Measurements from ENCODE around the gene NSD2.

- TF ChIP-seq FOXK2 (IDR thresholded peaks at IDR 0.05) (no peak), SP1 (IDR thresholded peaks at IDR 0.05) (no peak), ARNT (IDR thresholded peaks at IDR 0.05) (no peak), TARDBP (IDR thresholded peaks at IDR 0.05) (no peak), FOXM1 (IDR thresholded peaks at IDR 0.05; ENCODE audit: borderline replicate concordance) (no peak), FOXA1 (IDR thresholded peaks at IDR 0.05) (no peak), ZNF384 (IDR thresholded peaks at IDR 0.05) (no peak), BHLHE40 (IDR thresholded peaks at IDR 0.05; ENCODE audit: borderline replicate concordance) (no peak)
- TF ChIP-seq, protein P1, sequence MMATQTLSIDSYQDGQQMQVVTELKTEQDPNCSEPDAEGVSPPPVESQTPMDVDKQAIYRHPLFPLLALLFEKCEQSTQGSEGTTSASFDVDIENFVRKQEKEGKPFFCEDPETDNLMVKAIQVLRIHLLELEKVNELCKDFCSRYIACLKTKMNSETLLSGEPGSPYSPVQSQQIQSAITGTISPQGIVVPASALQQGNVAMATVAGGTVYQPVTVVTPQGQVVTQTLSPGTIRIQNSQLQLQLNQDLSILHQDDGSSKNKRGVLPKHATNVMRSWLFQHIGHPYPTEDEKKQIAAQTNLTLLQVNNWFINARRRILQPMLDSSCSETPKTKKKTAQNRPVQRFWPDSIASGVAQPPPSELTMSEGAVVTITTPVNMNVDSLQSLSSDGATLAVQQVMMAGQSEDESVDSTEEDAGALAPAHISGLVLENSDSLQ (IDR thresholded peaks at IDR 0.05): no peak
These were observed 81.5 kb downstream of the NSD2 start for GRCh38 chr4:1952719-1953118.
